SH-SY5Y (cell line): ENCODE results near the gene CEP63.

Experiments
- GATA2 ChIP-seq: IDR thresholded peaks from 2 replicates; pipeline ENCODE4 v1.6.1; 2011; ENCODE audit warnings: mild to moderate bottlenecking, low read depth, low read length
- GATA3 ChIP-seq: IDR thresholded peaks from 2 replicates; pipeline ENCODE4 v1.6.1; 2011; ENCODE audit warnings: low read depth, mild to moderate bottlenecking, low read length, moderate library complexity

GRCh38 chr3:134525293-134525692 is 39.4 kb downstream of the CEP63 start:
- TF ChIP-seq GATA2 (no peak), GATA3 (no peak)
